ENCODE measurements around the gene TMPRSS4. TPM values are rescaled to one million over a fixed set of nuclear protein-coding genes. Genes with fewer than 3 reads are reported as not detected.

The TMPRSS4 gene
- total and polyA plus RNA-seq, 2 of the 4 experiments (the other 2 are of a cell fraction), result not detected

GRCh38 chr11:118056806-118057205 lies 20.1 kb upstream of the TMPRSS4 start:
- H3K4me2 ChIP-seq (ENCODE audit: low read depth, low read length), result no peak overlapping the region
- H4K91ac ChIP-seq (ENCODE audit: insufficient read depth, low read depth, low read length), result no peak overlapping the region
- ATAC-seq (ENCODE audit: low read depth) (no peak), DNase-seq (no peak)
- H2BK5ac ChIP-seq (ENCODE audit: low read depth, low read length, poor library complexity, severe bottlenecking), result no peak overlapping the region
- no peak overlapping the region for H2BK120ac ChIP-seq (ENCODE audit: low read depth, low read length)
- no peak overlapping the region for H3K27ac ChIP-seq (ENCODE audit: insufficient read depth, low read length)
- dilution Hi-C loops (cut with HindIII; ENCODE audit: low sequenced_read_pairs, unreplicated experiment), result no loop called here
- no peaks in the 10 kb centered on the region for H3K9me3 ChIP-seq (ENCODE audit: control insufficient read depth, insufficient read depth, low read length)
- no peak overlapping the region for H4K5ac ChIP-seq (ENCODE audit: low read depth, low read length)
- H3K56ac ChIP-seq (ENCODE audit: extremely low read depth, insufficient read depth, low read length), result no peak overlapping the region
- intact Hi-C loops (cut with micrococcal nuclease), result no loop called here
- TF ChIP-seq, protein P1, sequence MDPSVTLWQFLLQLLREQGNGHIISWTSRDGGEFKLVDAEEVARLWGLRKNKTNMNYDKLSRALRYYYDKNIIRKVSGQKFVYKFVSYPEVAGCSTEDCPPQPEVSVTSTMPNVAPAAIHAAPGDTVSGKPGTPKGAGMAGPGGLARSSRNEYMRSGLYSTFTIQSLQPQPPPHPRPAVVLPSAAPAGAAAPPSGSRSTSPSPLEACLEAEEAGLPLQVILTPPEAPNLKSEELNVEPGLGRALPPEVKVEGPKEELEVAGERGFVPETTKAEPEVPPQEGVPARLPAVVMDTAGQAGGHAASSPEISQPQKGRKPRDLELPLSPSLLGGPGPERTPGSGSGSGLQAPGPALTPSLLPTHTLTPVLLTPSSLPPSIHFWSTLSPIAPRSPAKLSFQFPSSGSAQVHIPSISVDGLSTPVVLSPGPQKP (IDR thresholded peaks at IDR 0.05; ENCODE audit: borderline replicate concordance, low read depth, low read length), result no peak
- TF ChIP-seq FOS (IDR thresholded peaks at IDR 0.05; ENCODE audit: low read depth, low read length) (no peak), BHLHE40 (IDR thresholded peaks at IDR 0.05; ENCODE audit: low read depth, low read length) (no peak), CHD1 (IDR thresholded peaks at IDR 0.05; ENCODE audit: low read depth, low read length) (no peak), RFX5 (IDR thresholded peaks at IDR 0.05; ENCODE audit: low read depth, low read length) (no peak), RCOR1 (IDR thresholded peaks at IDR 0.05; ENCODE audit: insufficient replicate concordance, low read length) (no peak), POLR2A (IDR thresholded peaks at IDR 0.05; ENCODE audit: low read depth, low read length) (no peak), CEBPB (IDR thresholded peaks at IDR 0.05; ENCODE audit: low read depth, low read length) (no peak), SMC3 (IDR thresholded peaks at IDR 0.05; ENCODE audit: low read depth, low read length) (no peak), MAZ (IDR thresholded peaks at IDR 0.05; ENCODE audit: borderline replicate concordance, low read depth, low read length) (no peak), MXI1 (IDR thresholded peaks at IDR 0.05; ENCODE audit: borderline replicate concordance, low read depth, low read length) (no peak), NFE2L2 (IDR thresholded peaks at IDR 0.05; ENCODE audit: low read depth, low read length) (no peak), RAD21 (IDR thresholded peaks at IDR 0.05; ENCODE audit: low read length) (no peak), MAFK (IDR thresholded peaks at IDR 0.05; ENCODE audit: low read depth, low read length) (no peak)
- TF ChIP-seq, protein P2, sequence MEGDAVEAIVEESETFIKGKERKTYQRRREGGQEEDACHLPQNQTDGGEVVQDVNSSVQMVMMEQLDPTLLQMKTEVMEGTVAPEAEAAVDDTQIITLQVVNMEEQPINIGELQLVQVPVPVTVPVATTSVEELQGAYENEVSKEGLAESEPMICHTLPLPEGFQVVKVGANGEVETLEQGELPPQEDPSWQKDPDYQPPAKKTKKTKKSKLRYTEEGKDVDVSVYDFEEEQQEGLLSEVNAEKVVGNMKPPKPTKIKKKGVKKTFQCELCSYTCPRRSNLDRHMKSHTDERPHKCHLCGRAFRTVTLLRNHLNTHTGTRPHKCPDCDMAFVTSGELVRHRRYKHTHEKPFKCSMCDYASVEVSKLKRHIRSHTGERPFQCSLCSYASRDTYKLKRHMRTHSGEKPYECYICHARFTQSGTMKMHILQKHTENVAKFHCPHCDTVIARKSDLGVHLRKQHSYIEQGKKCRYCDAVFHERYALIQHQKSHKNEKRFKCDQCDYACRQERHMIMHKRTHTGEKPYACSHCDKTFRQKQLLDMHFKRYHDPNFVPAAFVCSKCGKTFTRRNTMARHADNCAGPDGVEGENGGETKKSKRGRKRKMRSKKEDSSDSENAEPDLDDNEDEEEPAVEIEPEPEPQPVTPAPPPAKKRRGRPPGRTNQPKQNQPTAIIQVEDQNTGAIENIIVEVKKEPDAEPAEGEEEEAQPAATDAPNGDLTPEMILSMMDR (conservative IDR thresholded peaks at IDR 0.05; ENCODE audit: low read depth, low read length), result no peak
- TF ChIP-seq, protein P3, sequence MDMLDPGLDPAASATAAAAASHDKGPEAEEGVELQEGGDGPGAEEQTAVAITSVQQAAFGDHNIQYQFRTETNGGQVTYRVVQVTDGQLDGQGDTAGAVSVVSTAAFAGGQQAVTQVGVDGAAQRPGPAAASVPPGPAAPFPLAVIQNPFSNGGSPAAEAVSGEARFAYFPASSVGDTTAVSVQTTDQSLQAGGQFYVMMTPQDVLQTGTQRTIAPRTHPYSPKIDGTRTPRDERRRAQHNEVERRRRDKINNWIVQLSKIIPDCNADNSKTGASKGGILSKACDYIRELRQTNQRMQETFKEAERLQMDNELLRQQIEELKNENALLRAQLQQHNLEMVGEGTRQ (IDR thresholded peaks at IDR 0.05; ENCODE audit: low read depth, low read length), result no peak
- in situ Hi-C loops (cut with MboI; ENCODE audit: low sequenced_read_pairs), result no loop called here
- H3K9ac ChIP-seq (ENCODE audit: low read depth, low read length), result no peak overlapping the region
- H3K4me3 ChIP-seq (ENCODE audit: insufficient read depth, low read depth, low read length), result no peak overlapping the region
- H2BK15ac ChIP-seq (ENCODE audit: low read depth, low read length), result no peak overlapping the region
- no peak overlapping the region for H3K14ac ChIP-seq (replicated peaks; ENCODE audit: low read depth, low read length)
- H4K8ac ChIP-seq (ENCODE audit: low read depth in 2 of 2, low read length in 2 of 2), result no peak overlapping the region
- H3K36me3 ChIP-seq (ENCODE audit: control insufficient read depth, insufficient read depth, low read length), result no peaks in the 10 kb centered on the region
- H3K79me1 ChIP-seq (ENCODE audit: low read depth in 1 of 2, low read length in 2 of 2), result no peaks in the 10 kb centered on the region
- H4K20me1 ChIP-seq (ENCODE audit: insufficient read depth, low read length), result no peaks in the 10 kb centered on the region
- H3K4me1 ChIP-seq (ENCODE audit: control insufficient read depth, insufficient read depth, low read length), result no peaks in the 10 kb centered on the region
- ChIA-PET CTCF (no interaction called here), POLR2A (ENCODE audit: unreplicated experiment) (no interaction called here)
- H3K18ac ChIP-seq (ENCODE audit: low read depth, low read length), result no peak overlapping the region
- H2AK5ac ChIP-seq (ENCODE audit: low read depth, low read length), result no peak overlapping the region
- no peak overlapping the region for H2BK20ac ChIP-seq (ENCODE audit: low read depth, low read length)
- peak overlapping the region; percentile 42 for H2AK9ac ChIP-seq (replicated peaks; ENCODE audit: low read depth, low read length, poor library complexity)
- no peaks in the 10 kb centered on the region for H3K9me1 ChIP-seq (ENCODE audit: insufficient read depth, low read length)
- H3K27me3 ChIP-seq (ENCODE audit: control insufficient read depth, insufficient read depth, low read length), result peaks cover 14% of the 10 kb centered on the region; the same call in 1 of the 2 replicates
- no peak overlapping the region for H3K23ac ChIP-seq (ENCODE audit: low read depth, low read length)
- peak overlapping the region; percentile 21 for H2AFZ ChIP-seq (replicated peaks; ENCODE audit: low read length, poor library complexity)
- BruUV-seq (replicated peaks), result no TSS peak
- H3K4ac ChIP-seq (ENCODE audit: low read depth, low read length), result no peak overlapping the region
- WGBS, 2 experiments (ENCODE audit: extremely low coverage in 2 of 2, insufficient read length in 1 of 2), result 24% methylated on average over 2 of the region's 8 CpGs; no CpG with 5 or more reads in 1 of the 2 experiments

All from IMR-90 (cell line).